Mesothelial cell of epicardium (in vitro differentiated cells): ENCODE data around the gene CLDN19. TPM values are rescaled to one million over a fixed set of nuclear protein-coding genes. Genes with fewer than 3 reads are reported as not detected.
A peak's percentile ranks its signal among the peaks of the same experiment; 100 is the strongest.

Source experiments
- DNase-seq, 2 experiments: peaks; one replicate each; pipeline ENCODE4 v3.0.0; 2021; ENCODE audit warnings: low spot score in 2 of 2; ENCODE audit not compliant: unreplicated experiment in 2 of 2
- H3K27ac Mint-ChIP-seq: 2 replicates; pipeline ENCODE4 v1.8.0; 2021; ENCODE audit warnings: mixed read lengths
- H3K27me3 Mint-ChIP-seq: 2 replicates; pipeline ENCODE4 v1.8.0; 2021; ENCODE audit warnings: low read depth, mixed read lengths
- H3K36me3 Mint-ChIP-seq: 2 replicates; pipeline ENCODE4 v1.8.0; 2021; ENCODE audit warnings: mixed read lengths
- H3K4me1 Mint-ChIP-seq: 2 replicates; pipeline ENCODE4 v1.8.0; 2021; ENCODE audit warnings: mixed read lengths
- H3K4me3 Mint-ChIP-seq: 2 replicates; pipeline ENCODE4 v1.8.0; 2021; ENCODE audit warnings: mild to moderate bottlenecking, moderate library complexity, mixed read lengths
- H3K9me3 Mint-ChIP-seq: 2 replicates; pipeline ENCODE4 v1.8.0; 2021; ENCODE audit warnings: mixed read lengths
- CTCF ChIP-seq: fragments of 200-600 bp; sonication (generic); IDR thresholded peaks from one replicate; pipeline ENCODE4 v1.5.0; 2021; ENCODE audit warnings: antibody characterized with exemption; ENCODE audit not compliant: unreplicated experiment
- total RNA-seq: library from RNA; stranded (reverse); gene quantifications from 3 replicates; pipeline ENCODE4 v1.2.1, GENCODE V29; 2021

The CLDN19 gene
- 1.6 to 1.7 TPM (median 1.6 TPM) in 3 replicates for total RNA-seq

GRCh38 chr1:42739753-42740700 is at the start of gene CLDN19:
Gene CLDN19, minus strand, starts transcription at chr1:42740236. Its CDS starts 173 bp downstream, at chr1:42740063.
- no peak within 1 kb of the TSS for H3K27ac Mint-ChIP-seq
- no peaks in the 10 kb centered on the region for H3K36me3 Mint-ChIP-seq
- peak within 1 kb of the TSS; percentile 28 for H3K4me3 Mint-ChIP-seq
- no peaks in the 10 kb centered on the region for H3K27me3 Mint-ChIP-seq
- no peak for DNase-seq
- TF ChIP-seq CTCF: no peak
- H3K4me1 Mint-ChIP-seq: peaks cover 31% of the 10 kb centered on the region
- no peaks in the 10 kb centered on the region for H3K9me3 Mint-ChIP-seq

GRCh38 chr1:42788021-42788420 is 48.0 kb upstream of the CLDN19 start:
- Mint-ChIP-seq H3K9me3 (no peaks in the 10 kb centered on the region), H3K27me3 (no peaks in the 10 kb centered on the region), H3K36me3 (peaks cover 9% of the 10 kb centered on the region), H3K4me1 (no peaks in the 10 kb centered on the region), H3K4me3 (no peak overlapping the region), H3K27ac (no peak overlapping the region)
- no peak for DNase-seq
- TF ChIP-seq CTCF: no peak

- H3K27me3 Mint-ChIP-seq: no peaks in the 10 kb centered on the region
- H3K9me3 Mint-ChIP-seq: no peaks in the 10 kb centered on the region
- no peak for TF ChIP-seq CTCF
- no peak overlapping the region for H3K4me3 Mint-ChIP-seq
- H3K27ac Mint-ChIP-seq: no peak overlapping the region
- peaks cover 13% of the 10 kb centered on the region for H3K36me3 Mint-ChIP-seq
- no peak for DNase-seq
- H3K4me1 Mint-ChIP-seq: no peaks in the 10 kb centered on the region
These were observed 46.1 kb upstream of the CLDN19 start for GRCh38 chr1:42786097-42786496.

- no peak for DNase-seq
- TF ChIP-seq CTCF: no peak
- H3K9me3 Mint-ChIP-seq: no peaks in the 10 kb centered on the region
- H3K27me3 Mint-ChIP-seq: no peaks in the 10 kb centered on the region
- H3K36me3 Mint-ChIP-seq: peaks cover 19% of the 10 kb centered on the region
- H3K4me3 Mint-ChIP-seq: no peak within 1 kb of the TSS
- H3K27ac Mint-ChIP-seq: peak within 1 kb of the TSS; percentile 21
- no peaks in the 10 kb centered on the region for H3K4me1 Mint-ChIP-seq
These were observed 45.1 kb upstream of the CLDN19 start, which contains the start of gene TMEM269 for GRCh38 chr1:42784946-42785693. Gene TMEM269, plus strand, starts transcription at chr1:42784991. Its CDS starts 4,903 bp downstream, at chr1:42789894.

- Mint-ChIP-seq H3K4me3 (no peak overlapping the region), H3K27me3 (no peaks in the 10 kb centered on the region), H3K27ac (no peak overlapping the region), H3K36me3 (peaks cover 19% of the 10 kb centered on the region), H3K4me1 (no peaks in the 10 kb centered on the region), H3K9me3 (no peaks in the 10 kb centered on the region)
- DNase-seq: no peak
- no peak for TF ChIP-seq CTCF
These were observed 44.5 kb upstream of the CLDN19 start for GRCh38 chr1:42784547-42784945.
